Left ventricle myocardium inferior (tissue), 1 donor: ENCODE results near the gene ADAMTS12. TPM values are rescaled to one million over a fixed set of nuclear protein-coding genes. Genes with fewer than 3 reads are reported as not detected.

Source experiments
- DNase-seq: peaks from one replicate; pipeline ENCODE4 v3.0.0-alpha.2; 2020
- H3K27ac ChIP-seq: fragments of 200-600 bp; replicated peaks from 2 replicates; pipeline ENCODE4 v1.8.0; 2021
- H3K27me3 ChIP-seq: fragments of 200-600 bp; 2 replicates; pipeline ENCODE4 v1.8.0; 2021; ENCODE audit warnings: low read depth
- H3K36me3 ChIP-seq: fragments of 200-600 bp; 2 replicates; pipeline ENCODE4 v1.8.0; 2021
- H3K4me1 ChIP-seq: fragments of 200-600 bp; 2 replicates; pipeline ENCODE4 v1.8.0; 2021
- H3K4me3 ChIP-seq: fragments of 200-600 bp; 2 replicates; pipeline ENCODE4 v1.8.0; 2021; ENCODE audit warnings: mild to moderate bottlenecking, moderate library complexity
- H3K9me3 ChIP-seq: fragments of 200-600 bp; replicated peaks from 2 replicates; pipeline ENCODE4 v1.8.0; 2021
- intact Hi-C: fragments of 100-400 bp; cut with micrococcal nuclease; formaldehyde crosslinking; loops from one replicate; pipeline ENCODE4 v1.11.0; 2022
- total RNA-seq: library from RNA; stranded (reverse); fragmentation: NEBNext Ultra II Directional; extraction: Animal tissue kit (Norgen Biotek cat#: 25700); gene quantifications from one replicate; pipeline ENCODE4 v1.2.1, GENCODE V29; 2021
- TF ChIP-seq, protein P1 (sequence below): fragments of 200-600 bp; IDR thresholded peaks from 2 replicates; pipeline ENCODE4 v1.8.0; 2021; ENCODE audit warnings: antibody characterized with exemption, mild to moderate bottlenecking, borderline replicate concordance
- donor health status: DM: no; HTN: yes; CAD: no; lungs with severe emphysema.

The ADAMTS12 gene
- total RNA-seq, 1 donor from 2014 or later, result 0.85 TPM

DNA sequence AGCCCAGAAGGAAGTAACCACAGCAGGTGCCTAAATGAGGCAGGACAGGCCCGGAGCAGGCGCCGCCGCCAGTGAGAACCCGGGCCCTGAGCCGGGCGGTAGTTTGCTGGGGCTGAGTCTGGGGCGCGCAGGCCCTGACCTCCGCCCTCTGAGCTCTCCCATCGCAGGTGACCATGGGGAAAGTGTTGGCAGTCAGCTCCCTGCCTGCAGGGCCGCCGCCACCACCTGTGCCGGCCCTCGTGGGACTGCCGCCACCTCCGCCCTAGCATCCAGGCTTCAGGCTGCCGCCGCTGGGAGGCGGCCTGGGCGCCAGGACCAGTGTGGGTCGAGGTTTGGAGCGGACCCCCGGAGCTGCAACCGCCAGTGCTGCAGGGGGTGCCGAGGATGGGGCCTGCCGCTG, 389.9 kb downstream of the ADAMTS12 start:
- H3K4me1 ChIP-seq, result no peaks in the 10 kb centered on the region
- no peaks in the 10 kb centered on the region for H3K27me3 ChIP-seq
- TF ChIP-seq, protein P1, sequence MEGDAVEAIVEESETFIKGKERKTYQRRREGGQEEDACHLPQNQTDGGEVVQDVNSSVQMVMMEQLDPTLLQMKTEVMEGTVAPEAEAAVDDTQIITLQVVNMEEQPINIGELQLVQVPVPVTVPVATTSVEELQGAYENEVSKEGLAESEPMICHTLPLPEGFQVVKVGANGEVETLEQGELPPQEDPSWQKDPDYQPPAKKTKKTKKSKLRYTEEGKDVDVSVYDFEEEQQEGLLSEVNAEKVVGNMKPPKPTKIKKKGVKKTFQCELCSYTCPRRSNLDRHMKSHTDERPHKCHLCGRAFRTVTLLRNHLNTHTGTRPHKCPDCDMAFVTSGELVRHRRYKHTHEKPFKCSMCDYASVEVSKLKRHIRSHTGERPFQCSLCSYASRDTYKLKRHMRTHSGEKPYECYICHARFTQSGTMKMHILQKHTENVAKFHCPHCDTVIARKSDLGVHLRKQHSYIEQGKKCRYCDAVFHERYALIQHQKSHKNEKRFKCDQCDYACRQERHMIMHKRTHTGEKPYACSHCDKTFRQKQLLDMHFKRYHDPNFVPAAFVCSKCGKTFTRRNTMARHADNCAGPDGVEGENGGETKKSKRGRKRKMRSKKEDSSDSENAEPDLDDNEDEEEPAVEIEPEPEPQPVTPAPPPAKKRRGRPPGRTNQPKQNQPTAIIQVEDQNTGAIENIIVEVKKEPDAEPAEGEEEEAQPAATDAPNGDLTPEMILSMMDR, result no peak
- no peaks in the 10 kb centered on the region for H3K9me3 ChIP-seq
- intact Hi-C loops, result no loop called here
- no peak for DNase-seq
- H3K27ac ChIP-seq, result no peak overlapping the region
- H3K4me3 ChIP-seq, result no peak overlapping the region
- H3K36me3 ChIP-seq, result no peaks in the 10 kb centered on the region

- Histone ChIP-seq H3K4me3 (no peak overlapping the region), H3K9me3 (no peaks in the 10 kb centered on the region), H3K36me3 (no peaks in the 10 kb centered on the region), H3K4me1 (no peaks in the 10 kb centered on the region), H3K27me3 (no peaks in the 10 kb centered on the region), H3K27ac (no peak overlapping the region)
- TF ChIP-seq, protein P1, result no peak
- intact Hi-C loops, result no loop called here
- no peak for DNase-seq
Observed at GRCh38 chr5:33501260-33501659, 390.5 kb downstream of the ADAMTS12 start.

GRCh38 chr5:33494466-33494865, 397.3 kb downstream of the ADAMTS12 start:
- Histone ChIP-seq H3K9me3 (no peaks in the 10 kb centered on the region), H3K4me3 (no peak overlapping the region), H3K4me1 (peaks cover 9% of the 10 kb centered on the region), H3K36me3 (no peaks in the 10 kb centered on the region), H3K27ac (no peak overlapping the region), H3K27me3 (no peaks in the 10 kb centered on the region)
- TF ChIP-seq, protein P1, result no peak
- intact Hi-C loops, result no loop called here
- DNase-seq, result no peak

DNA sequence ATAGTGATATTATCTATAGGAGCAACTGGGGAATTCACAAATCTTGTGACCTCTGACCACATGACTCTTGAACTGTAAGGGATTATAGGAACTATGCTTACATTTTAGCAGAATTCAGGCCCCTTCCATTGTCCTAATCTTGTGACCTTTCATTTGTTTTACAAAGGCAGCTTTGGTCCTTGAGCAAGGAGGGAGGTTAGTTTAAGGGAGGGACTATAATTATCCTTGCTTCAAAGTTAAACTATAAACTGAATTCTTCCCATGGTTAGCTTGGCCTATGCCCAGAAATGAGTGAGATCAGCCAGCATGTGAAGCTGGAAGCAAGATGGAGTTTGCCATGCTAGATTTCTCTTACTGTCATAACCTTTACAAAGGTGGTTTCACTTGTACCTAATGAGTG, 399.8 kb downstream of the ADAMTS12 start:
- Histone ChIP-seq H3K9me3 (peaks cover 4% of the 10 kb centered on the region), H3K4me3 (no peak overlapping the region), H3K36me3 (no peaks in the 10 kb centered on the region), H3K4me1 (peaks cover 9% of the 10 kb centered on the region), H3K27me3 (no peaks in the 10 kb centered on the region), H3K27ac (no peak overlapping the region)
- TF ChIP-seq, protein P1, result no peak
- intact Hi-C loops, result no loop called here
- DNase-seq, result no peak

DNA sequence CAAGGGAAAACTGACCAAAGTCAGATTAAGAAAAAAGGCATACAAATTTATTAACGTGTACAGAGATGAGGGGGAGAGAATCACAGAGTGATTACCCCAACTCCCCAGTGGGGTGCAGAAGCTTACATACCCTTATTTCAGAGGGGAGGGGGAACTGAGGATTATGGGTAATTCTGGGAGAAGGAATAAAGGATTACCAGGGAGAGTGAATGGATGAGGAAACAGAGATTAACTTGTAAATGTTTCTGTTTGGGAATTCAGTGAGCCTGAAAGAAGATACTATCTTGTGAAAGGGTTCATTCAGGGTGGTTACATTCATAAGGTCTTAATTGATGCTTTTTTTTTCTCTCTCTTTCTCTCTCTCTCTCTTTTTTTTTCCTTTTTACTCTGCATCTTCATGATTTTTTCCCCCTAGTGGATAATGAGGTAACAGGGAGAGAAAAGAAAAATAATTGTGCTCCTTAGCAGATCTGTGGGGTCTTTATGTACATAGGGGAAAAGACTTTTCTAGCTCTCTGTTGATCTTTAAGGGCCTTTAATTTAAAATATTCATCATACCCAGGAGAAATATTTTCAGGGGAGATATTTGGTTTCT, 401.6 kb downstream of the ADAMTS12 start:
- Histone ChIP-seq H3K27ac (no peak overlapping the region), H3K4me3 (no peak overlapping the region), H3K27me3 (no peaks in the 10 kb centered on the region), H3K9me3 (peaks cover 4% of the 10 kb centered on the region), H3K36me3 (no peaks in the 10 kb centered on the region), H3K4me1 (peaks cover 9% of the 10 kb centered on the region)
- DNase-seq, result no peak
- intact Hi-C loops, result no loop called here
- TF ChIP-seq, protein P1, result no peak
